H1 (cell line): ENCODE results near the gene SEMA6A.

Experiments
- CTCF ChIP-seq, 3 experiments: IDR thresholded peaks; 1 replicate in 2 of 3; 2 replicates in 1 of 3; pipeline versions ENCODE4 v1.5.1 to v1.6.1; 2011; ENCODE audit warnings: low read length in 3 of 3, mild to moderate bottlenecking in 3 of 3, inconsistent platforms in 2 of 3, low read depth in 1 of 3, moderate library complexity in 1 of 3; ENCODE audit not compliant: insufficient read depth in 1 of 3; ENCODE audit errors: control extremely low read depth in 1 of 3
- EP300 ChIP-seq, 2 experiments: IDR thresholded peaks; 1 replicate in 1 of 2; 2 replicates in 1 of 2; pipeline ENCODE4 v1.6.1; 2011 to 2012; ENCODE audit warnings: low read depth in 2 of 2, low read length in 2 of 2, mild to moderate bottlenecking in 2 of 2, borderline replicate concordance in 1 of 2, inconsistent platforms in 1 of 2, moderate library complexity in 1 of 2
- EZH2 ChIP-seq: fragments of 200-600 bp; sonication (generic); IDR thresholded peaks from 2 replicates; pipeline ENCODE4 v1.7.1; 2012; ENCODE audit warnings: low read depth, mild to moderate bottlenecking, moderate library complexity, low read length, inconsistent platforms; ENCODE audit not compliant: severe bottlenecking
- JUN ChIP-seq: IDR thresholded peaks from 2 replicates; pipeline ENCODE4 v1.6.1; 2011; ENCODE audit warnings: low read depth, mild to moderate bottlenecking, improper control_type of control experiment, low read length
- NRF1 ChIP-seq: IDR thresholded peaks from 2 replicates; pipeline ENCODE4 v1.6.1; 2011; ENCODE audit warnings: mild to moderate bottlenecking, low read depth, low read length, improper control_type of control experiment
- POLR2AphosphoS5 ChIP-seq: IDR thresholded peaks from 2 replicates; pipeline ENCODE4 v1.6.1; 2011; ENCODE audit warnings: low read depth, low read length
- RAD21 ChIP-seq, 2 experiments: IDR thresholded peaks in 1 of 2; conservative IDR thresholded peaks in 1 of 2; 2 replicates each; pipeline ENCODE4 v1.6.1; 2011; ENCODE audit warnings: low read depth in 2 of 2, low read length in 2 of 2, improper control_type of control experiment in 1 of 2, inconsistent platforms in 1 of 2, mild to moderate bottlenecking in 1 of 2, moderate library complexity in 1 of 2
- RXRA ChIP-seq: IDR thresholded peaks from 2 replicates; pipeline ENCODE4 v1.6.1; 2011; ENCODE audit warnings: low read depth, mild to moderate bottlenecking, low read length, moderate library complexity; ENCODE audit not compliant: insufficient read depth
- SIX5 ChIP-seq: IDR thresholded peaks from 2 replicates; pipeline ENCODE4 v1.6.1; 2011; ENCODE audit warnings: mild to moderate bottlenecking, low read depth, low read length
- SRF ChIP-seq: IDR thresholded peaks from 2 replicates; pipeline ENCODE4 v1.6.1; 2011; ENCODE audit warnings: mild to moderate bottlenecking, low read depth, low read length, moderate library complexity
- TCF12 ChIP-seq: IDR thresholded peaks from 2 replicates; pipeline ENCODE4 v1.6.1; 2011; ENCODE audit warnings: low read depth, mild to moderate bottlenecking, low read length
- ZNF274 ChIP-seq: IDR thresholded peaks from 2 replicates; pipeline ENCODE4 v1.7.0; 2012; ENCODE audit warnings: low read length, borderline replicate concordance; ENCODE audit errors: extremely low read depth
- TF ChIP-seq, protein P1 (sequence below): IDR thresholded peaks from 2 replicates; pipeline ENCODE4 v1.6.1; 2011; ENCODE audit warnings: low read length, improper control_type of control experiment

GRCh38 chr5:116428966-116429365 lies 145.7 kb downstream of the SEMA6A start:
- TF ChIP-seq RXRA (no peak), CTCF (IDR thresholded peaks at IDR 0.05; ENCODE audit: control extremely low read depth in 1 of 3, insufficient read depth in 1 of 3, low read depth in 1 of 3, low read length in 3 of 3) (no peak), EP300 (IDR thresholded peaks at IDR 0.05; ENCODE audit: borderline replicate concordance in 1 of 2, low read depth in 2 of 2, low read length in 2 of 2) (no peak), RAD21 (IDR thresholded peaks at IDR 0.05 in 1 of 2, conservative IDR thresholded peaks at IDR 0.05 in 1 of 2; ENCODE audit: low read depth in 2 of 2, low read length in 2 of 2) (no peak), ZNF274 (no peak), SIX5 (no peak), JUN (no peak), SRF (no peak), EZH2 (no peak), NRF1 (no peak), TCF12 (no peak), POLR2AphosphoS5 (no peak)
- TF ChIP-seq, protein P1, sequence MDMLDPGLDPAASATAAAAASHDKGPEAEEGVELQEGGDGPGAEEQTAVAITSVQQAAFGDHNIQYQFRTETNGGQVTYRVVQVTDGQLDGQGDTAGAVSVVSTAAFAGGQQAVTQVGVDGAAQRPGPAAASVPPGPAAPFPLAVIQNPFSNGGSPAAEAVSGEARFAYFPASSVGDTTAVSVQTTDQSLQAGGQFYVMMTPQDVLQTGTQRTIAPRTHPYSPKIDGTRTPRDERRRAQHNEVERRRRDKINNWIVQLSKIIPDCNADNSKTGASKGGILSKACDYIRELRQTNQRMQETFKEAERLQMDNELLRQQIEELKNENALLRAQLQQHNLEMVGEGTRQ = no peak
